Panc1 (cell line): ENCODE data around the gene TBCE.
"Not testable (repeated sequence)": the region's sequence is repeated elsewhere in the genome, so short reads cannot be mapped to it uniquely, and the experiment has no call there.

Experiments
- POLR2AphosphoS5 ChIP-seq: IDR thresholded peaks from 2 replicates; pipeline ENCODE4 v1.6.1; 2012; ENCODE audit warnings: mild to moderate bottlenecking, low read depth, low read length, moderate library complexity
- REST ChIP-seq, 2 experiments: IDR thresholded peaks; 2 replicates each; pipeline ENCODE4 v1.6.1; 2011 to 2012; ENCODE audit warnings: low read depth in 2 of 2, control low read depth in 1 of 2, low read length in 1 of 2, mild to moderate bottlenecking in 1 of 2, moderate library complexity in 1 of 2; ENCODE audit not compliant: insufficient read depth in 1 of 2
- SIN3A ChIP-seq: IDR thresholded peaks from 2 replicates; pipeline ENCODE4 v1.6.1; 2012; ENCODE audit warnings: low read depth, mild to moderate bottlenecking, low read length, moderate library complexity, borderline replicate concordance; ENCODE audit not compliant: insufficient read depth
- TF ChIP-seq, protein P1 (sequence below): fragments of 450-650 bp; IDR thresholded peaks from 2 replicates; pipeline ENCODE4 v1.5.1; 2017; ENCODE audit warnings: mild to moderate bottlenecking

DNA sequence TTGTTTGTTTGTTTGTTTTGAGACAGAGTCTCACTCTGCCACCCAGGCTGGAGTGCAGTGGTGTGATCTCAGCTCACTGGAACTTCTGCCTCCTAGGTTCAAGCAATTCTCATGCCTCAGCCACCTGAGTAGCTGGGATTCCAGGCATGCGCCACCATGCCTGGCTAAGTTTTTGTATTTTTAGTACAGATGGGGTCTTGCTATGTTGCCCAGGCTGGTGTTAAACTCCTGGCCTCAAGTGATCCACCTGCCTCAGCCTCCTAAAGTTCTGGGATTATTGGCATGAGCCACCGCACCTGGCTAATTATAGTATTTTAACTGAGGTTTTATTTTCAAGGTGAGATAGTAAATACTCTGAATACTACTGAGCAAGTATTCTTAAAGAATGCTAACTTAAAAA is 102.7 kb downstream of the TBCE start:
- TF ChIP-seq, protein P1, sequence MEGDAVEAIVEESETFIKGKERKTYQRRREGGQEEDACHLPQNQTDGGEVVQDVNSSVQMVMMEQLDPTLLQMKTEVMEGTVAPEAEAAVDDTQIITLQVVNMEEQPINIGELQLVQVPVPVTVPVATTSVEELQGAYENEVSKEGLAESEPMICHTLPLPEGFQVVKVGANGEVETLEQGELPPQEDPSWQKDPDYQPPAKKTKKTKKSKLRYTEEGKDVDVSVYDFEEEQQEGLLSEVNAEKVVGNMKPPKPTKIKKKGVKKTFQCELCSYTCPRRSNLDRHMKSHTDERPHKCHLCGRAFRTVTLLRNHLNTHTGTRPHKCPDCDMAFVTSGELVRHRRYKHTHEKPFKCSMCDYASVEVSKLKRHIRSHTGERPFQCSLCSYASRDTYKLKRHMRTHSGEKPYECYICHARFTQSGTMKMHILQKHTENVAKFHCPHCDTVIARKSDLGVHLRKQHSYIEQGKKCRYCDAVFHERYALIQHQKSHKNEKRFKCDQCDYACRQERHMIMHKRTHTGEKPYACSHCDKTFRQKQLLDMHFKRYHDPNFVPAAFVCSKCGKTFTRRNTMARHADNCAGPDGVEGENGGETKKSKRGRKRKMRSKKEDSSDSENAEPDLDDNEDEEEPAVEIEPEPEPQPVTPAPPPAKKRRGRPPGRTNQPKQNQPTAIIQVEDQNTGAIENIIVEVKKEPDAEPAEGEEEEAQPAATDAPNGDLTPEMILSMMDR, result not testable (repeated sequence)
- TF ChIP-seq POLR2AphosphoS5; REST (IDR thresholded peaks at IDR 0.05; ENCODE audit: insufficient read depth in 1 of 2, low read depth in 2 of 2, low read length in 1 of 2); SIN3A: not testable (repeated sequence)
